ENCODE data around the gene SLC12A6.
"Not testable (repeated sequence)": the region's sequence is repeated elsewhere in the genome, so short reads cannot be mapped to it uniquely, and the experiment has no call there.

The SLC12A6 gene

DNA sequence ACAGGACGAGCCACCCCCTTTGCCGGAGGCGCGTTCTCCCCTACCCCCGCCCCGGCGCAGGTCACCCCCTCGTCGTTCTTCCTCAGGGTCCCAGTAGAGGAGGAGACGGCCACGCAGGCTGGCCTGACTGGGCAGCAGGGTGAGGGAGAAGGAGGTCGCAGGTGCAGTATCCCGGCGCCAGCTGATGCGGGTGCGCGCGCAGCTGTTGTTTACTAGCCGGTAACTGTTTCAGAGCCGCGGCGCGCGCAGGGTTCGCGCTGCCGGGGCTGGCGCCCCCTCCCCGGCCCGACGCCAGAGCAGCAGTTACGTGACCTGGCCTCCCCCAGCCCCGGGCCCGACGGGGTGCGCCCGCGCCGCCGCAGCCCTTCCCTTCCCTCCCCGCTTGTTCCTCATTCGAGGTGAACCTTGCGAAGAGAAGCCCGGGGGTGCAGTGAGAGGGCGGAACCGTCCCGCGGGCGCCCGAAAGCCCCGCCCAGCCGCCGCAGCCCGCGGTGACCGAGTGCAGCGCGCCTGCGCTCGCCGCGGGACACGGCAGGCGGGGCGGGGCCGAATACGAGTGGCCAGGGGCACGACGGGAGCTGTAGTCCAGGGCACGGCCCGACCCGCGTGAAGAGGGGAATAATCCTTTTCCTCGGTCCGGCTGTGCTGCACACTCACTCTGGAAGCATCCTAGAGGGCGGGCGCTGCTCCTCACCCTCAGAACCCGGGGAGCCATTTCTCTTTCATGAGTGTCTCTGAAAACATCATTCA, at the start of gene SLC12A6:
Gene SLC12A6 (minus strand): TSS at position 225 of the 750 bp plus-strand sequence. CDS start 1,101 bp downstream, outside the sequence.
- peak; percentile 76 to 79 for DNase-seq (ENCODE audit: low read depth in 2 of 2)

DNA sequence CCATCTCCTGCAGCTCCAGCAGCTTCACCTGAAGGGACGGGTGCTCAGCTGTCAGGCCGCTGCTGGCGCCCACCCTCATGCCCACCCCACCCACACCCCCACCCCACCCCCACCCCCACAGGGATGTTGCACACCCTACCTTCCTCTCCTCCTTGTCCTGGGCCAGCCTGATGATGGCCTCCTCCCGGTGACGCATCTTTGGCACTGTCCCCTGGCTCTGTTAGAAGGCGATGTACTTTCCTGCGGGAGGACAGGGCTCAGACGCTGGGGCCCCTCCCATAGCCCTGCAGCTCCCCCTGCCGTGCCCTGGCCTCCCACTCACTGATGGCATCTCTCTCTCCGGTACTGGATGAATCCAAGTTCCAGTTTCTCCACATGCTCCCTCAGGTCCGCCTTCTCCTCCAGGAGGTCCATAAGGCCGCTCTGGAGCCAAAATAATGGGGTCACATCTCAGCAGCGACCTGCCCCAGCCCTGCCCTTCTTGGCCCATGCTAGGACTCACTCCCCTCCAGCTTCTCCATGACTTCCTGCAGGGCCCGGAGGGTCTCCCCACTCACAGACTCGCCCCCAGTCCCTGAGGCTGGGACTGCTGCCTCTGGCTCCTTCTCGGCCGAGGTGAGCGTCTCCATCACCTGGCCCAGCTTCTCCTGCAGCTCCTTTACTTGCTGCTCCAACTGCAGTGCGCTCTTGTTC, 44.4 kb upstream of the SLC12A6 start:
- not testable (repeated sequence) for DNase-seq (ENCODE audit: low read depth in 2 of 2)

DNA sequence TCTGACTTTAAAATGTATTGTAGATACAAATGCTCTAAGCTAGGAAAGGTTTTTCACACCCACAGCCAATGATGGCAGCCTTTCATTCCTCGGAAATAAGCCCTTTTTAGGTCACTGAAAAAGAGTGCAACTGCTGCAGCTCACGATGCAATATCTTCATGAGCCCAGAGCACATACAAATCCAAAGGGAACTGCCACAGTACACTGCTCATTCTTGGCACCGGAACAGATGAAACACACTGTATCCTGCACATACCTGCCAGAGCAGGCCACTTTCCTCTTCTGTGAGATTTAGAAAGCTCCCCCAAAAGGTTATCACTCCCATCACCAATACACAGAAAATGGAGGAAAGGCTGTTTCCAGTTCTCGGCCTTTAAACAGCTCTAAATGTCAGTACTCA, 42.9 kb upstream of the SLC12A6 start:
- DNase-seq (ENCODE audit: low read depth in 2 of 2) = not testable (repeated sequence)

DNA sequence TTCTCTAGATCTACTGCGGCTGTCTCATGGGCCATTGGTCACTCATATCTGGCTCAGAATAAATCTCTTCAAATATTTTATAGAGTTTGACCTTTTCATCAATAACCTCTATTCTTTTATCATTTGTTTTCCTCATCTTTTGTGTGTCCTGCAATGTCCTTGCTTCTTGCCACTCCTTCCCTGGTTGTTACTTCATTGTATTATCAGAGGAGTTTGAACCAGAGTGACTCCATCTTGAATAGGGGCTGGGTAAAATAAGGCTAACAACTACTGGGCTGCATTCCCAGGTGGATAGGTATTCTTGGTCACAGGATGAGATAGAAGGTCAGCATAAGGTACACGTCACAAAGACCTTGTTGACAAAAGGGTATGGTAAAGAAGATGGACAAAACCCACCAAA, 39.3 kb upstream of the SLC12A6 start:
- no peak for DNase-seq (ENCODE audit: low read depth in 2 of 2)

DNA sequence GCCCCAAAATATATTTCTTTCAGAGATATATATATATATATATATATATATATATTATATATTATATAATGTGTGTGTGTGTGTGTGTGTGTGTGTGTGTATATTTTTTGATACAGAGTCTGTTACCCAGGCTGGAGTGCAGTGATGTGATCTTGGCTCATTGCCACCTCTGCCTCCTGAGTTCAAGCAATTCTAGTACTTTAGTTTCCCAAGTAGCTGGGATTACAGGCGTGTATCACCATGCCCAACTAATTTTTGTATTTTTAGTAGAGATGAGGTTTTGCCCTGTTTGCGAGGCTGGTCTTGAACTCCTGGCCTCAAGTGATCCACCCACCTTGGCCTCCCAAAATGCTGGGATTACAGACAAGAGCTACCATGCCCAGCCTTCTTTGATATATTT, 38.0 kb upstream of the SLC12A6 start:
- DNase-seq (ENCODE audit: low read depth in 2 of 2) = not testable (repeated sequence)

DNA sequence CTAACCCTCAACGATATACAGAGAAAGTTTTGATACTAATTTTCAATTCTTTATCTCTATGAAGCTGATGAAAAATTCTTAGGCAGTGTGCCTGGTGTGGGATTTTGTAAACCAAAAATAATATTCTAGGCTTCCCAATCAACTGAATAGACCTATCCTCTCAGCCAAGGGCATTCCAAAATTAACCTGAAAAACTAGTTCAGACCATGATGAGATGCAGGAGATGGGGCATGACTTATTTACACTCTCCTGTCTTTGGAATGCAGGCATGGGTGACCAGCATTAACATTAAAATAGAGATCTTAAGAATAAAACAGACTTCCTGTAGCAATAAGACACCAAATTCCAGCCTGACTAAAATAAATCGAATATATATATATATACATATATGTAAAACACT, 37.2 kb upstream of the SLC12A6 start:
- no peak for DNase-seq (ENCODE audit: low read depth in 2 of 2)

DNA sequence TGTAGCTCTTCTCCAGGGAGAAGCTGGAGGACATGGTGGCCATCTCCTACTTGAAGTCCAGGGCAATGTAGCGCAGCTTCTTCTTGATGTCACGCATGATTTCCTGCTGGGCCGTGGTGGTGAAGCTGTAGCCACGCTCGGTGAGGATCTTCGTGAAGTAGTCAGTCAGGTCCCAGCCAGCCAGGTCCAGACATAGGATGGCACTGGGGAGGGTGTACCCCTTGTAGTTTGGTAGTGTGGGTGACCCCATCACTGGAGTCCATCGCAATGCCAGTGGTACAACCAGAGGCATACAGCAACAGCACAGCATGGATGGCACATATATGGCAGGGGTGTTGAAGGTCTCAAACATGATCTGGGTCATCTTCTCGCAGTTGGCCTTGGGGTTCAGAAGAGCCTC, 36.4 kb upstream of the SLC12A6 start:
- DNase-seq (ENCODE audit: low read depth in 2 of 2) = no peak

DNA sequence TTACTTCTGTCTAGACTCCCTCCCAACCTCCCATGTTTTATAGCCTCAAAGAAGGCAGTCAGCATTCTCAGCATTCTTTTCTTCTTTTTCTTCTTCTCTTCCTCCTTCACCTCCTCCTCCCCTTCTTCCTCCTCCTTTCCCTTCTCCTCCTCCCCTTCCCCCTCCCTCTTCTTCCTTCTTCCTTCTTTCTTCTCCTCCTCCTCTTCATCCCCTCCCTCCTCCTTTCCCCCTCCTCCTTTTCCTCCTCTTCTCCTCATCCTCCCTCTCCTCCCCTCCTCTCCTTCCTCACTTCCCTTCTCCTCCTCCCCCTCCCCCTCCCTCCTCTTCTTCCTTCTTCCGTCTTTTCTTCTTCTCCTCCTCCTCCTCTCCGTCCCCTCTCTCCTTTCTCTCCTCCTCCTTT, 33.1 kb upstream of the SLC12A6 start:
- DNase-seq (ENCODE audit: low read depth in 2 of 2) = no peak

DNA sequence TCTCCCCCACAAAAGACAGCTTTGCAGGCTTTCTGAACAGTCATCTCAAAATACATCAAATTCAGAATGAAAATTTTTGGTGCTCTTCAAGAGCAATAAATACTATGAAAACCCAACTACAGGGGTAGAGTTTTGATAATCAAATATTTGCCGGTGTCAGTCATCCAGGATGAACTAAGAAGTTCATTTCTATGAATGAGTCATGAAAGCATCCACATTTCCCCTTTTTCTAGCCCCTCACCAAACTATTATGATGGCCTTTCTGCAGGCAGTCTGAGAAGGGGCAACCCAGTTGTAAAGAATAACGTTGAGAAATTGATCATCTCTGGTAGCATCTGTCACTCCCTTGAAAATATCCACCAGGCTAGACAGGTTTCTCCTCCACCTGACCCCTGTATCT, 32.5 kb upstream of the SLC12A6 start:
- no peak for DNase-seq (ENCODE audit: low read depth in 2 of 2)

DNA sequence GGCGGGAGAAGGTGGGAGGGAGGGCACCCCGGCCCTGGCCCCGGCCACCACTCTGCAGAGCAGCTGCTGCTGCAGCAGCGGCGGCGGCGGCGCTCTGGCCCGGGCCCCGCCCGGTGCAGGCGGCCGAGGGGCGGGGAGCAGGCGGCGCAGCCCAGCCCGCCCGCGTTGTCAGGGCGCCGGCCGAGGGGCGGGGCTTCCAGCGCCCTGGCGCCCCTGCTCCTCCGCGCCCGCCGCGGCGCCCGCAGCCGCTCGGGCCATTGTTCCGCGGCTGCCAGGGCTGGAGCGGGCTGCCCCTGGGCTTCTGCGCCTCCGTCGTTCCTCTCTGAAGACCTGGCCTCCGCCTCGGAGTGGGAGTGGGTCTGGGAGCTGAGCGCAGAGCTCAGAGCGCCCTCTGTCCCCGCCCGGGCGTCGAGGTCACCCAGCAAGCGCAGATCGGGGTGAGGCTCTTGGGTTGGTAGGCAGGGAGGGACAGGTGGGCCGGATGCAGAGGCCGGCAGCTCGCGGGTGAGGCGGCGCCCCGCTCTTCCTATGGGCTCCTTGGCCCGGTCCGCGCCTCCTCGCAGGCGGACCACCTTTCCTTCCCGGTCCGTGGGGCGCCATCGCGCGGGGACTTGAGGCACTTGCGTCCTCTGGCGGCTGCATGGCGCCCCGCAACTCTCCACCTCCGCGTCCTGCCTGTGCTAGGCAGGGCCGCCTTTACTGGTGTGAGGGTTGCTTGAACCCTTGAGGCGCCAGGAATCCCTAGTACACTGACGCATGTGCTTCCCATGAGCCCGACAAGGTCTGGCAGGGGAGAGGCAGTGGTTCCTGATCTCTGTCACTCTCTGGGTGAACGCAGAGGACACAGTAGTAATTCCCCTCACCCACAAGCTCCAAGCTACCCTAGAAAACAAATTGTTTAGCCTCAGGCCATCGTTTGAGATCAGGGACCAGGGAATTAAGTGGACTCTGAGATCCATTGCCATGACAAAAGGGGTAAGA, 29.8 kb upstream of the SLC12A6 start, which contains the start of gene LPCAT4:
Gene LPCAT4 (minus strand): TSS at position 96 of the 981 bp plus-strand sequence. CDS start 96 bp downstream, outside the sequence.
- DNase-seq (ENCODE audit: low read depth in 2 of 2) = peak; percentile 57 to 64

DNA sequence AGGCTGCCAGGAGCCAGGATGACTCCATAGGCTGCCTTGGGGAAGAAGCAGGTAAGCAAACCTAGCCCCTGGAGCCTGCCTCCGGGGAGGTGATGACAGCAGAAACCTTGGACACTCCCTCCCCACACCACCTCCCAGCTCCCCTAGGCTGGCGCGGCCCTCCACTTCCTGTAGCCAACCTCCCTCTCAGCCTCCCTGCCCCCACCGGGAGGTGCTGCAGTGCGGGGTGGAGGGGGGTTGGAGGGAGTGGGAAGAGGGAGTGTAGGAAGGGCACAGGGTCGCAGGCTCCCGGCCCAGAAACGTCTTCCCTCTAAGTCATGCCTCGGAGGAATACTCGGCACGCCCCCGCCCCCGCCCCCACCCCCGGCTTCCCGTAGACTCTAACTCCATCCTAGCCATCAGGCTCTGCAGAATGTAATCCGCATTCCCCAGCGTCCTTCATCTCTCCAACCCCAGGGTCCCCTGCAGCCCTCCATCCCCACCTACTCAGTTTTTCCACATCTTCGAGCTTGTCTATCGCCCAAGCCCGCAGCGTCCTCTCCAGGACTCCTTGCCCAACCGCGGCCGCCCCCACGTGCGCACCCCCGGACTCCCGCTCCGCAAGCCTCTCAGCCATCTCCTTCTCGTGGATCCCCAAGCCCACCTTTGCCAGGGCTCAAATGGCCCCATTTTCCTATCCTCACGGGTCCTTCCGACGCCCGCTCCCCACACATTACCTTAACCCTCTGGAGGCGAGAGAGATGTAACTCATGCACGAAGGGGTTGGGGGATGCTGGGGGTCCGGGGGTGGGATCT, 28.9 kb upstream of the SLC12A6 start:
- DNase-seq (ENCODE audit: low read depth in 2 of 2) = peak in 1 of 2 experiments; percentile 13

DNA sequence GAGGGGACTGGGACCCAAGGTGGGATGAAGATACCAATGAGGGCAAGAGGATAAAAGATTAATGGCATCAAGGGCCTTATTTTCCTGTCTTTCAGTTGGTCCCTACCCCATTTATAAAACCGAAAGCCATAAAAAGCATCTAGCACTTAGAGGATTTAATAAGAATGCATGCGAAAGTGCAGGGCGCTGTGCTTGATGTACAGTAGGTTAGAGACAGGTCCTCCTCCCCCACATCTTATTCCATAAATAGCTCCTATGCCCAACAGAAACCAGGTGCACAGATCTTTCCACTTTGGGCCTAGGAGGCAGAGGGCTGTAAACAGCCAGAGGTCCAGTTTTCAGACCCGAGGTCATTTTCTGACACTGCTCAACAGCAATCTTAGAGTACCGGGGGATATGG, 28.3 kb upstream of the SLC12A6 start:
- DNase-seq (ENCODE audit: low read depth in 2 of 2) = no peak

DNA sequence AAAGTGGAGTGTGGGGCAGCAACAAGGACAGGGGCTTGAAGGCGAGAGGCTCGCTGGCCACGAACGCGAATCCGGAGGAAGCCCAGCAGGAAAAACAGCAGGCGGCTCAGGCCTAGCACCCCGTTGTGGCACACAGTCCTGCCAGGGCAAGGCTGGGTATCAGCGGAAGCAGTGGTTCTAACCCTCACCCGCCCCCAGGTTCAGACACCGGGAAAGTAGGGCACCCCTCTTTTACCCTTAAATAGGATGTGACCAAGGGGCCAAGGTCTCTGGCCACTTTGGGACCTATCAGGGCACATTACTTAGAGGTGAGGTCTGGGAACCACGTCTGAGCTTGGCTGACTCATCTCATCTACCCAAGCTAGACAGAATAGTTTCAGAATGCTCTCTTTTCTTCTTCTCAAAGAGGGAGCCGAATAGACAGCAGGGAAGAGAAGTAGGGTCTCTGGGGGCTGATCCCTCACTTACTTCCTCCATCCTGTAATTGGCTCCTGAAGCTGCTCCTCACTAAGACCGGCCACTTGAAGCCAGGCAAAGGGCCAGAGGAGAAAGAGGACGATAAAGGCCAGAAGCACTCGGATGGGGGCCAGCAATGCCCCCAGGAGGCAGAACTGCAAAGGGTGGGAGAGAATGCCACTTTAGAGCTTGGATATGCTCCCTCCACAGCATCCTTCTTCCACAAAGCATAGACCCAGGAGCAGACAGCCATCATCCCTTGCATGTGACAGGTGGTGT, 27.7 kb upstream of the SLC12A6 start:
- no peak for DNase-seq (ENCODE audit: low read depth in 2 of 2)

DNA sequence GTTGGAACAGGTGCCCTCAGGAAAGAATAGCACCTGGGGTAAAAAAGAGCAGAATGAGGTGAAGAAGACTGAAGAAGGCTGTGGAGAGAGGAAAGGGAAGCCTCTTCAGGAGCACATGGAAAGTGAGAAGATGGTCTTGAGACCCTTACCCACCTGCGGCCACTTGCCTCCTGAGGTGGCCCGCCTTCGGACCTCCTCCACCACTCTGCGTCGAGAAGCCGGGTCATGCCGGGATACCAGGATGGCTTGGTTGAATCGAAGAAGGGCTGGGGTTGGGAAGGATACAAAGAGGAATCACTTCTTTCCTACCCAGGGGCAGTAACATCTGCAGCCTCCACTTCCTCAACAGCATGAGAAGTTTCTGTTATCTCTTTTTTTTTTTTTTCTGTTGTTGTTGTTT, 26.5 kb upstream of the SLC12A6 start:
- DNase-seq (ENCODE audit: low read depth in 2 of 2) = no peak

DNA sequence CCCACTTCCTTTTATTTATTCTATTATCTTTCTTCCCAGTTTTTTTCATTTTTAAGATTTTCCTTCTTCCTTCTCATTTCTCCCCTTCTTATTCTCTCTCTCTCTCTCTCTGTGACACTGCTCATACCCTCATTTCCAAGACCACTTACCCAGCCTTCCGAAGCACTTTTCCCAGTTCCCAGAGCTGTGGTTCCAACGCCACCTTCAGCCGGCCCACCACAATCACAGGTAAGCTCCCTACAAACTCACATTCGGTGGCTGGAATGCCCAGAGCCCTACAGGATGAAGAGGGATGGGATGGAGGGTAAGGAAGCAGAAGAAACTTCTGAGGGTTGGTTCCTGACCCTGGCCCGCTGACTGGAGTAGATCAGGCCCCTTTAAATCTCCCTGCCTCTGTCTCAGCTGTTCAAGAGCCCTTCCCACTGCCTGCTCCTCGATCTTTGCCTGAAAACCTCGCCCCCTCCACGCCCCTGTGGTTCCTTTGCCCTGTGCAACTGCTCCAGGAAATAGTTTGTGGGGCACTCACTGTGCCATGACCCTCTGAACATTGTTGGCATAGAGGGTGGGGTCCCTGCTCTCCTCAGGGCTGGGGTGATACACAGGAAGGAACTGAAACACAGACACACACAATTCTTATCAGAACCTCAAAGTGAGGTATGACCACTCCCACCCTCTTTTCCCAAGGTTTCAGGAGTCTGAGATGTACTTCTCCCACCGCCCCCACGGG, 24.6 kb upstream of the SLC12A6 start:
- DNase-seq (ENCODE audit: low read depth in 2 of 2) = no peak

DNA sequence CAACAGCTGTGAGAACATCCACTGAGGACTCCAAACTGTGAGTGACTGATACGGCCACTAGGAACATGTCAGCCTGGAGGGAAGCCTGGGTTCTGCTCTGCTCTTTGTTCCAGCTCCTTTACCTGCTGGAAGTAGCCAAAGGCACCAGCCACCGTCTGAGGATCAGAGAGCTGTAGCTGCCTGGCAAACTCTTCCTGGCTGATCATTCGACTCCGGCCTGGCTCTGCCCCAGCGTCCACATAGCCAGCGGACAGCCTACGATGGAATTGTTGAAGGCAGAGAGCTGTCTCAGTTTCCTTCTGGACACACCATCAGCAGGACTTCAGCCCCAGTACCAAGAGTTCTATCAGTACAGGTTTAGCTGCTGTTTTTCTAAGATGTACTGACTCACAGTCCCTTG, 23.7 kb upstream of the SLC12A6 start:
- no peak for DNase-seq (ENCODE audit: low read depth in 2 of 2)

DNA sequence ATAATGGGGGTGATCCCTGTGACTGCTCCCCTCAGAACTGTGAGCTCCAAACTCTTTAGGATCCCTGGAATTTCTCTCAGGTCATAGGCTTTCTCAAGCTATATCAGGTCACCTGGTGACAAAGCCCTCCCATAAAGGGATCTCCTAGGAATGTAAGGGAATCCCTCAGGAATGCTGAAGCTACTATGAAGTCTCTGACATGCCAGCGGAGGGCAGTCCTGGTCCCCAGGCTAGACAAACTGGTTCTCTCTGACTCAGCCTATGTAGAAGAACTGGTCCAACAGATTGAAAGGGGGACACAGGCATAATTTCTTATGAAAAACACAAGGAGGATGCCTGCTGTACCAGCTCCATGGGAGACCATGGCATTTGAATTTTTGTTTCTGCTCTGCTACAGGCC, 22.7 kb upstream of the SLC12A6 start:
- no peak for DNase-seq (ENCODE audit: low read depth in 2 of 2)

DNA sequence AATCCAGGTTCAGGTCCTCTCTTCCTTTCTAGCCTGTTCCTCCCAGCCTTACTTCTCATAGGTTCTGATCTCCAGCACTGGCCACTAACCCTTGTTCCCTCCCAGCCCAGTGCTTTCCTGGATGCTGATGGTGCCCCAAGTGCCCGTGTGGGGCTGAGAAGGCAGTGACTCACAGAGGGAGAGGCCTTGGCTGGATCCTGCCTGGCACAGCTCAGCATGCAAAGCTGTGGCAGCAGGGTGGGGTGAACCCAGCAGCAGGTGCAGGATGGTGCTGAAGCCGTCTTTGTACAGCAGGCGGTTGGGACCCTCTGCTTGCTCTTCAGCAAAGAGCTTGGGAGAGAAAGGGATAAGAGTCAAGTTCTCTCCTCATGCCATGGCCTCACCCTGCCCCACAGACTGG, 21.8 kb upstream of the SLC12A6 start:
- no peak for DNase-seq (ENCODE audit: low read depth in 2 of 2)

DNA sequence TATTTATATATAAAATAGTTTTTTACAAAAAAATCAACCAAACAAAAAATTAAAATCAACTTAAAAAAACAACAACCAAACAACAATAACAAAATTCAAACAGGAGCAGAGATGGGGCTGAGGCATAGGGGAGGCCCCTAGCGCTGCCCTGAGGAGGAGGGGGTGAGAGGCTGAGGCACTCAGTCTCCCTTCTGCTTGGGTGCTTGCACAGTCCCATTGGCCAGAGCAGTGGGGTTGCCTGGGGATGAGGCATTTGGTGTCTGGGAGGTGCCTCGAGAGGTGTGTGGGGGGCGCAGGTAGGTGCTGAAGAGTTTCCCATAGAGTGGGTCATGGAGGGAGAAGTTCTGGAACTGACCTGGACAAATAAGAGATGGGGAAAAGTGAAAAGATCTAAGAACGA, 21.4 kb upstream of the SLC12A6 start:
- DNase-seq (ENCODE audit: low read depth in 2 of 2) = no peak

DNA sequence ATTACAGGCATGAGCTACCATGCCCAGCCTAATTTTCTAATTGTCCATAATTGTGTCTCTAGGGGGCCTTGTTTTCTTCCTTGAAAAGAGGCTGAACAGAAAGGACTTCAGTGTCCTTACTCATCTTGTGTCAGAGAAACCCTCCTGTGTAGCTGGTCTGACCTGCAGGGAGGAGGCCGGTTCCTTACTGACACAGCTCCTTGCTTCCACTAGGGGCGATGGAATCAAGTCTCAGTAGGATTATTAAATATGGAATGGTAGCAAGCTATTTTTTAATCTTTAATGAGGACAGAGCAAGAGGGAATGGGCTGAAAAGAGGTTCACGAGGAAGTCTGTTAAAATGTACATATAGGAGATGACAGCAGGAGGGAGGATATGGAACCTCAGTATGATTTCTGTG, 20.8 kb upstream of the SLC12A6 start:
- DNase-seq (ENCODE audit: low read depth in 2 of 2) = no peak
